HG03439 (cell line): ENCODE results near the gene SH3BGR.

Experiments used
- ATAC-seq: cut with Tn5 transposase; IDR thresholded peaks from one replicate; pipeline ENCODE4 v1.9.1; 2021; ENCODE audit warnings: mild to moderate bottlenecking, moderate library complexity; ENCODE audit not compliant: unreplicated experiment

Gene SH3BGR

DNA sequence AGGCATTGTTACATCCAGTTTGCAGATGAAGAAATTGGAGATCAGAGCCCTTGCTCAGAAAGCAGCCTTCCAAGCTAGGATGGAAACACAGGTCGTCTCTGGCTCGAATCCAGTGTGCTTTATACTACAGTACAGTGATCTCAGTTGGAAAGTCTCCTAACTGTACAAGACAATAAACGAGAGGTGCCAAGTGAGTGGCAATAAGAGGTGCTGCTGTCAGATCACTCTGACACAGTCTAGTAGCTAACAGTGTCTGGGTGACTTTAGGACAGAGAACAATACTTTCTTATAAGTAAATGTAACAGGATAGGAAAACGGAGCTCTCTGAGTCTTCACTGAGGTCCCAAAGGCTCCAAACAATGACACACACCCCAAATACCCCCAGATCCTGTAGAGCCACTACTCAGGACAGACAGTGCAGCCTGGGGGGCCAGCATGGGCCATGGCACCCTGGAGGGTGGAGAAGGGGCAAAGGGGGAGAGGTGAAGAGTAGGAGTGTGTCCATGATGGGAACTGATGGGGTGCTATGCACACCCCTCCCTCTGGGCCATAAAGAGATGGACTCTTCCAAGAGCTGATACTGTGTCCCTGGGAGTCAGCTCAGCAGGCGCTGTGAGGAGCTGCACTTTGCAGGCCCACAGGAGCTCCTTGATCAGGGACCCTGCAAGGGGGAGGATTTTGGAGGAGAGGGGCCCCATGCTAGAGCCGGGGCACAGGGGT, 3.3 kb downstream of the SH3BGR start:
- ATAC-seq = no peak

DNA sequence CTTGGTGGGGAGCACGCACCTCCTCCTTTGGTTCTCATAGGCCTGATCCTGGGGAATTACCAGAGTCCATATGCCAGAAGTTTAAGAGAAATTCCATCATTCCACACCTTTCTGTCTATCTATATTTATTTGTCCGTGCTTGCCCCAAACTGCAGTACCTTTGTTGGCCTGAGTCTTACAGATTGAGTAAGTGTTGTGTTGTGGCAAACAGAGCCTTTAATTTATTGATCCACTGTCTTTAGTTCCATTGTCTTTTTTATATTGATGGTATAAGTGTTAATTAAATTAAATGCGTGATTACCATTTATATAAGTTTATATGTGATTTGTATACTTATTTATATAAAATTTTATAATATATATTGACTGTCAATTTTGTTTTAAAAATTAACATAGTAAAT, 4.9 kb downstream of the SH3BGR start:
- ATAC-seq = no peak

DNA sequence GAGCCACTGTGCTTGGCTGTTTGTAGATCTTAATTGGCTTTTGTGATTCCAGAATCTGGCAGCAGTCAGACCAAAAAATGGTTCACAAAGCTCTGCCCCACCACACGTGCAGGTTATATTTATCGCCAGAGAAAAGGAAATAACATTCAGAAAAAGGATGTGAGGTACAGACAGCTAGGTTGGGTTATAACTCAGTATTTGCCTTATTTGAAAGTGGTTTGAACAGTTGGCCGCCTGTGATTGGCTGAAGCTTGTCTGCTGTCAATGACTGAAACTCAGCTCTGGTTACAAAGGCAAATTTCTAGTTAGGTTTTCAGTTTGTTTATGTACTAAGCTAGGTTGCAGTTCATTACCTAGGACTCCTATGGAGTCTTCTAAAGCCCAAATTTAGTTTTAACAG, 9.6 kb downstream of the SH3BGR start:
- ATAC-seq = no peak

DNA sequence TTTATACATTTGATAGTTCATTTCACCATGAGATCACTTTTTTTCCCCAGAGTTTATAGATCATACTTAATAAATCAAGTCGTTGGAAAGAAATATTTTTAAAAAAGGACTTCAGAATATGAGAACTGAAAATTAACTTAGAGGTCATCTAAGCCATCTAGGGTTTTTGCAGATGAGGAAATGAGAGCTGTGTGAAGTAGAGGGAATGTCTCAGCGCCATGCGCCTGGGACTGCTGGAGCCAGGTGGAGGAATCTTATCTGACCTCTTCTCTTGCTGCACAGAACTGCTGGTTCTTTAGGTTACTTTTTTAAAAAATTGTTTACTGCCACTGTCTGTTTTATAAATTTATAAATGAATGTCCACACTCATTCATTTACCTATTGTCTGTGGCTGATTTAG, 11.5 kb downstream of the SH3BGR start:
- no peak for ATAC-seq

DNA sequence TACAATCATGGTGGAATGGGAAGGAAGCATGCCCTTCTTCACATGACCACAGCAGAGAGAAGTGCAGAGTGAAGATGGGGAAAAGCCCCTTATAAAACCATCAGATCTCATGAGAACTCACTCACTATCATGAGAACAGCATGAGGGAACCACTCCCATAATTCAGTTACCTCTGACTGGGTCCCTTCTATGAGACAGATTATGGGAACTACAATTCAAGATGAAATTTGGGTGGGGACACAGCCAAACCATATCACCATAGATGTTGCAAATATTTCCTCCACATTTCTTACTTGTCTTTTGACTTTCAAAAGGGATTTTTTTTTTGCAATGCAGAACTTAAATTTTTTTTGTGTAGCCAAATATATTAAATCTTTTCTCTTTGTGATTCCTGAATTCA, 14.8 kb downstream of the SH3BGR start:
- ATAC-seq = no peak

DNA sequence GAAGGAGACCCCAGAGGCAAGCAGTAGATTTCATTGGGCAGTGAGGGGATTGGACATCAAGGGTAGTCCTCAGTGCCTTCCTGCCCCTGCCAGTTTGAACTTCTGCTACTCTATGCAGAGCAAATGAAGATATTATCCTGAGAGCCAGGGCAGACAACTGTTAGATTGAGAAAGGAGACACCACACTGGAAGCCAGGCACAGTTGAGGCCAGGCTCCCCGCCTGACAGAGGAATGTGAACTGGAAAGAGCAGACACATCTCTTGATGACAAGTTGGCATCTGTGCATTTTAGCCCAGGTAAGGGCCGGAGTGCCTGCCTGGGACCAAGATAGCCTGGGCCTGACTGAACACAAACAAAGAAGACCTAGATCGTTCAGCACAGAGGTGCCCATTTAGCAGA, 16.0 kb downstream of the SH3BGR start:
- no peak for ATAC-seq

DNA sequence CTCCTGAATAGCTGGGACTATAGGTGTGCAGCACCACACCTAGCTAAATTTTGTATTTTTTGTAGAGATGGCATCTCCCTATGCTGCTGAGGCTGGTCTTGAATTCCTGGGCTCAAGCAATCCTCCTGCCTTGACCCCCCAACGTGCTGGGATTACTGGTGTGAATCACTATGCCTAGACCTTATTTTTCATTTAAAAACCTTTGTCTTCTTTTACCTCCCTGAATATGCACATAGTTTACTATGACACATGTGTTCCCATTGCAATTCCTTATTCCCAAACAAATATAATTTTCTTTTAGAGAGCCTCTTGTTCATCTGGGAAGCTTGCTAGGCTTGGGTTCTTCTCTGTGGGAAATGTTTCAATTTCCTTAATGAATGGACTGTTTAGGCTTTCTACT, 16.8 kb downstream of the SH3BGR start:
- no peak for ATAC-seq

DNA sequence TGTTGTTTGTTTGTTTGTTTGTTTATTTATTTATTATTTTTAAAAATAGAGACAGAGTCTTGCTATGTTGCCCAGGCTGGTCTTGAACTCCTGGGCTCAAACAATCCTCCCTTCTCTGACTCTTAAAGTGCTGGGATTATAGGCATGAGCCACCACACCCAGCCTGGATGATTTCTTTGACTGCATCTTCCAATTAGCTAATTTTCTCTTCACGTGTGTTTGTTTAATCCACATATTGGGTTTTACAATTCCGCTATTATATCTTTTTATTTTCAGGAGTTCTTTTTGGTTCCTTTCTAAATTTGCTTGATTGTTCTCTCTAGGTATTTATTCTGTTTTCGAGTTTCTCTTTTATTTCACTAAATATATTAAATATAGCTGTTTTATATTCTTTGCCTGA, 19.8 kb downstream of the SH3BGR start:
- no peak for ATAC-seq

DNA sequence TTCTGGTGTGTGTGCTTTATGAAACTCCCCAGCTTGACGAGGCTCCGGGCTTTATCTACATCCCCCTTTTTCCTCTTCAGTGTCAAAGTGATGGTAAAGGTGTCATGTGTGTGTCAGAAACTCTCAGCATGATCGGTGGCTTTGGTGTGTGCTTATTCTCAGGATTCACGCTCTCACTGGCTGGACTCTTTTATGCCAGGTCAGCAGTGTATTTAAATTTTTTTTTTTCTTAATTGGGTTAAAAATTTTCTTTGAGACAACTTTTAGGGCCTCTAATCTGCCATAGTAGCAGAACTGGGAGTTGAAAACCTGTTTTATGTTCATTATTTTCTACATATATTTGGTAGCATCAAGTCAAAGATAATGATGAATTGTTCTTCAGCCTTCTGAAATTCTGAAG, 21.0 kb downstream of the SH3BGR start:
- no peak for ATAC-seq

DNA sequence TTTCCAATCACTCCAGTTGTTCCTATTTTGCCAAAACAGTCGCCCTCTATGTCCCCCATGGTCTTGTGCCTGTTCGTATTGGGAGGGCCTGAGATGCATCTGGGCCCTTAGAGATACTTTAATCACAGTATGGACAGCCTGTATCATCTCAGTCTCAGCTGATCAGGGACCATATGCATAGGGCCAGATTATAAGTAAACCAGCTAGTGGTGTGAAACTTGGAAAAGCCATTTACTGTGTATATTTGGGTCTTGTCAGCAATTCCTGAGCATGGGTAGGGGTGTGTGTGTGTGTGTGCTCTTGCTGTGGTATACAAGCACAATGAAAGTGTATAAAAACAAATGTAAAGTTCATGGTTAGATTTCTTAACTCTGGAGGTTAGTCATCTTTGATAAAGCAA, 22.8 kb downstream of the SH3BGR start:
- no peak for ATAC-seq

DNA sequence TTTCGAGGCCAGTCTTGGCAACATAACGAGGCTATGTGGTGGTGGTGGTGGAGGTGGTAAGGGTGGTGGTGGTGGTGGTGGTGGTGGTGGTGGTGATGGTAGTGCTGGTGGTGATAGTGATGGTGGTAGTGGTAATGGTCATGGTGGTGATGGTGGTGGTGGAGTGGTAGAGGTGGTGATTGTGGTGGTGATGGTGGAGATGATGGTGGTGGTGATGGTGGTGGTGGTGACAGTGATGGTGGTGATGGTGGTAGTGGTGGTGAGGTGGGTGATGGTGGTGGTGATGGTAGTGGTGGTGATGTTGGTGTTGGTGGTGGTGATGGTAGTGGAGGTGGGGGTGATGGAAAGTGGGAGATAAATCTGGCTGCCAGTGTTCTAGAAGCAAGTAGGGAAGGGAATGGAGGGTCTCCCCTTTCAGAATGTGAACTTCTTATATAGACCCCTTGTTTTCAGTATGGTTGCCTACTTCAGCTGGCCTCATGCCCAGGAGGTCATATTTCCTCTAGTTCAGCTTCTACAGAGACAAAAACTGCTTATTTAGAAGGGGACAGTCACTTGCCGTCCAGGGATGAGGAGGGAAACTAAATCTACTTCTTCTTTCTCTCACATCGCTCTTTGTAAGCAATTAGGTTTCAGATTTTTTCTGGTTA, 27.5 kb downstream of the SH3BGR start:
- ATAC-seq = no peak

DNA sequence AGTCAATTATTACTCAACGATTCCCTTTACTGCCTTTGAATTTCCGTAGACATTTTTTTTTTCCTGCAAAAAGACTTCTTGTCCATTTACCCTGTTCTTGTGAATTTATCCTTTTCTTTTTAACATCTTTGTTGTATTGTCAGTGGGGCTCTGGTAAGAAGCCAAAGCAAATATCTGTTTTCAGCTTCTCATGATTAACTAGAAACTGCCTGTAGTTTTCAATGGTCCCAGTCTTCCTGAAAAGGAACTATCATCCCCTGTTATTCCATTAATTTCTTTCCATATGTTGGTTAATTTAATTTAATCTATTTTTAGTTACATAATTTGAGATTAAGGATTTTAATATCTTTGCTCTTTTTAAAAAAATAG, 28.0 kb downstream of the SH3BGR start:
- no peak for ATAC-seq

DNA sequence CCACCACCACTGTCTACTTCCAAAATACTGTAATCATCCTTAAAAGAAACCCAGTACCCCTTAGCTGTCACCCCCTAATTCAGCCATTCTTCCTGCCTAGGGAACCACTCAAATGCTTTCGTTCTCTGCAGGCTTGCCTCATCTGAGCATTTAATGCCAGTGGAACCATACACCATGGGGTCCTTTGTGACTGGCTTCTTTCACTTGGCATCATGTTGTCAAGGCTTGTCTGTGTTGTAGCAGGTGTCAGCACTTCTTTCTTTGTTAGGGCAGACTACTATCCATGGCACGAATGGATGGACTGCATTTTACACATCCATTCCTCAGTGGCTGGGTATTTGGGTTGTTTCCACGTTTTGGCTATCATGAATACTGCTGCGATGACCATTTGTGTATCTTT, 28.5 kb downstream of the SH3BGR start:
- ATAC-seq = no peak

DNA sequence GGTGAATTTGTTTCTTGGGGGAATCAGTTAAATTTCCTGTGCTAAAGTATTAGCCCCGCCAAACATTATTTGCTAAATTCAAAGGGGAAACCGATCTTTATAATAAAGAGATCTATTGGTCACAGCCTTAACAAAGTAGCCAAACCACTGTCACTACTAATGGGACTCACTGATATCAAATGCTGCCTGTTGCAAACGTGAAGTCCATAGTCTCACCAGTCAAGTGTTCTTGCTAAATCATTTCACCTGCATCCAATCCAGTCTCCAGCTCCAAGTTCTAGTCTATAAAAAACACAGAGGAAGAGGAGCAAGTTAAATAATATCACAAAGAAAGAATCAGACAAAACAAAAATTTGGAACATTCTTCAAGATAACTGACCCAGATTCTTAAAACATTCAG, 30.1 kb downstream of the SH3BGR start:
- ATAC-seq = no peak

DNA sequence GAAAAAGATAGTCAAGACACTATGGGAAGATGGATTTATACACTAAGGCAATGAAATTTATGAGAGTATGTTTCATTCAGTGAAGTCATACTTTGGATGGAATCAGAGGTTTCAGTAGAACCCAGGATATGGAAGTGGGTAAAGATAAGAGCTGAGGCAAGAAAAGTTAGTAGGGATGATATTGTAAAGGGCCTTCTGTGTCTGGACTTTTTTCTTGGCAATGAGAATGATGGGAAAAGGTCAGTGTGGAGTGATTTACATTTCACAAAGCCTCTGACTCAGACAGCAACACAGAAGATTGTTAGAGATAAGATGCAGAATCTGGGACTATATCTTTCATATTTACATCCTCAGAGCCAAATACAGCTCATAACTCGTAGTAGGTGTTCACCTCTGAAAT, 32.1 kb downstream of the SH3BGR start:
- no peak for ATAC-seq

DNA sequence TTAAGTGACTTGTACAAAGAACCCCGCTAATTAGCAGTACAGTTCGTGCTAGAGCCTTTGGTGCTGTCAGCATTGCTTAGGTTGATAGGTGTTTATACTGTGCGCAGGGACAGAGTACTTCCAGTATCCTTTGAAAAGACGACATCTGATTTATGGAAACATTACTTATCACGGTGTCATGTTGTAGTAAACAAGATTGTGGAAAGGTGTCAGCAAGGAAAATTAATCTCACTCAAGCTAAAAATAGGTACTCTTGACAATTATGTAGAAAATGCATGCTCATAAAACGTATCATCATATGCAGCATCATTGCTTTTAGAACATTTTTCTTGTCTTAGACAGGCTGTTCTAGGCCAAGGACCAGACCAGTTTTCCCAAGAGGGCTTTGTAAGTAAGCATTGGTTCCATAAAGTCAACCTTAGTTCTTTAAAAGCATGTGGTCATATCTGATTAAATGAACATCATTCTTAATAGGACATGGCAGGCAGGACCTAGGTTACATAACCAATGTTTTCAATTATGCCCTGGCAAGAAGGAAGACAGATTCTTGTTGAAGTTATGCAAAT, 33.0 kb downstream of the SH3BGR start:
- ATAC-seq = no peak

DNA sequence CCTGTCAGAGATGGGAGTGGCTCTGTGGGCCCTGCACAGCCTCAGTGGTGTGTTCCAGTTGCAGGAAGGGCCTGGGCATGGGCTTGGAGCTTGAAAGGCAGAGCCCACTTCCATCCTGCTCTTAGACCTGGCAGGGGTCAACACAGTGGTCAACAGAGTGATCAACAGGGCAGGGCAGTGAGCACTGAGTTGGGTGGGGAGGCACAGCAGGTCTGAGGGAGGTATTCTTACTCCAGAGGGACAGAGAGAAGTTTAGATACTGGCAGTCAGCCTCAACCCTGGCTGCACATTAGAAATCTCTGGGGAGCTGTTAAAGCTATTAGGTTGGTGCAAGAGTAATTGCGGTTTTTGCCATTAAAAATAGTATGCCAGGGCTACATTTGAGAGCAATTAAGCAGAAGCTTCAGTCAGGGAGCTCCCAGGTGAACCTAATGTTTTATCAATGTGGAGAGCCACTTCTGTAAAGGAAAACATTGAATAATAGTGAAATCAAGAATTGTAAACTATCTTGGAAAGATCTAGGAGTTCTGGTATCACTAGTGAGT, 37.7 kb downstream of the SH3BGR start:
- ATAC-seq = no peak

DNA sequence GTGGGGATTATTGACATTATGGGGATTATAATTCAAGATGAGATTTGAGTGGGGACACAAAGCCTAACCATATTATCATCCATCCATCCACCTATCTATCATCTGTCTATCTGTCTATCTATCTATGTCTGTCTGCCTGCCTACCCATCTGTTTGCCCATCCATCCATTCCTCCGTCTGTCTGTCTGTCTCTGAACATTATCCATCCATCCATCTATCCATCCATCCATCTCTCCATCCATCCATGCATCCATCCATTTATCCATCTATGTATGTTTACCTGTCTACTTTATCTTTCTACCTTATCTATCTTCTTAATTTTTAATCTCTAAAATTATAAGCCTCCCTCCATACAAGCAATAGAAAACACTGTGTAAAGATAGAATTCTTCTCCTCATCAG, 47.4 kb downstream of the SH3BGR start:
- no peak for ATAC-seq

DNA sequence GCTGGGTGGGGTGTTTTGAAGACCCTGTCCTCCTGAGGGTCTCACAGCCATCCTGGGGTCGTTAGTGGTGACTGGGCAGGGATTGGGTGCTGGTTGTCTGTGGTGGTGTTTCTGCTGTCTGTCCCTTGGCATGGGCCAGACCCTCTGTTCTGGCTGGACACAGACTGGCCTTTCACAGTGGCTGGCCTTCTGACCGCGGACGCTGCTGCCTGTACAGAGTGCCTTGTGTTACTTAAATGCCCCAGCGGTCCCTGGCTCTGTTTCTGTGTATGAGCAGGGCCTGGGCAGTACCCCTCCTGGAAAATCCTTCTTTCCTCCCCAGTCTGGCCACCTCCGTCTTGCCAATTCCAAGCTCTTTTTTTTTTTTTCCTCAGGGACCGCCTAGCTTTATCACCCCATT, 50.9 kb downstream of the SH3BGR start:
- ATAC-seq = no peak

DNA sequence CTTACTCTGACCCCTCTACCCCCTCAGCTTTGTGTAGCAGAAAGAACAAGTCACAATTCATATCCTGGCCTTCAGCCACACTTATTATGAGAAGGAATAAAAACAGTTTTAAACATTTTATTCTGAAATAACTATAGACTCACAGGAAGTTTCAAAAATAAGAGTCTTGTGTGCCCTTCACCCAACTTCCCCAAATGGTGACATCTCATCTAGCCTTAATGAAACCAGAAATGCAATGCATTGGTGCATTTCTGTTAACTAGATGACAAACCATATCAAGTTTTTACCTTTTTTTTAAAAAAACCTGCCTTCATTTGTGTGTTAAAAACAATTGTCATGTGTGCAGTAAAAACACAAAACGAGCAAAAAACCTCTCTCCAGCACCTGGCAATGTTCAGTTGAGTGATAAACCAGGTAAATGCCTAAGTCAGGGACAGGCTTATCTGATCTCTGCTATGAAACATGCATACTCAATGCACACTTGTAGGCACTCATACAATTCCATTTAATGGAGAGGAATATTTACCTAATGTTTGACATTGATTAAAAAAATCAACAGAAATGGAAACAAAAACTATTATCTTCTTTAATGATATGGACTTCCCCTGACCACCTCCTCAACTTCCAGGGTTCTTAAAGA, 51.5 kb downstream of the SH3BGR start:
- no peak for ATAC-seq

DNA sequence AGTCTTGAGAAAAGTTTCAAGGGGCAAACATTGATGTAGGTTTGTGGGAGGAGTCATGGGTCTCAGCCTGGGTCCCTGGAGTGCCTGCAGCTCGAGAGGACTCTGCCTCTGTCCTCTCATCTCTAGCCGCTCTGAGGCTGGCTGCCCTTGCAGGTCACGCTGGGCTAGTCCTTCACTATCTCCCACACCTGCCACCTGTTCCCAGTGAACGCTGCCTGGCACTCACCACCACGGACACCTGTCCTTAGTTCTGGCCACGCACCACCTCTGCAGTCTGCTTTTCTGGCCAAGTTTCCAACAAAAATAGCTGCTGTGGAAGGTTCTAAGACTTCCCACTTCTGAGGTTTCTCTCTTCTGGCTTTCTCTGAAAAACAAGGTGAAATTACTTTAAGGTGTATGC, 52.5 kb downstream of the SH3BGR start:
- no peak for ATAC-seq

DNA sequence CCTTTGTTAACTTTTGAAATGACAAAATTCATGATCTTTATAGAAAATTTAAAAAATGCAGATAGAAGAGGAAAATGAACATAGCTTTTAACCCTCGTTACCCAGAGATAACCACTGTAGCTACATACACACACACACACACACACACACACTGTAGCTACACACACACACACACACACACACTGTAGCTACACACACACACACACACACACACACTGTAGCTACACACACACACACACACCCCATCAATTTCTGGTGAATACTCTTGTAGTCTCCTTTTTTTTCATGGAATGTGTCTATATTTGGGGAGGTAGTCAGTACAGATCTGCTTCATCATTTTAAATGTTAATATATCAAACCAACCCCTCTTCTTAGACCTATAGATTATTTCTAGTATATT, 58.5 kb downstream of the SH3BGR start:
- ATAC-seq = no peak
